Measurements from ENCODE around the gene HIBADH. TPM values are rescaled to one million over a fixed set of nuclear protein-coding genes. Genes with fewer than 3 reads are reported as not detected.

HIBADH gene
- total and polyA plus RNA-seq, 9 of the 15 experiments (the other 6 are each of a cell fraction or from before 2014, with no cell fraction given): 10.7 to 67.8 (median 36.9) TPM

GRCh38 chr7:27697861-27698430, 35.3 kb upstream of the HIBADH start (continued):
- TF ChIP-seq ATF3 (IDR thresholded peaks at IDR 0.05): peak; percentile 78
- TF ChIP-seq ATF3 (CRISPR knock-in tag; conservative IDR thresholded peaks at IDR 0.05): no peak
- TF ChIP-seq, protein P1, sequence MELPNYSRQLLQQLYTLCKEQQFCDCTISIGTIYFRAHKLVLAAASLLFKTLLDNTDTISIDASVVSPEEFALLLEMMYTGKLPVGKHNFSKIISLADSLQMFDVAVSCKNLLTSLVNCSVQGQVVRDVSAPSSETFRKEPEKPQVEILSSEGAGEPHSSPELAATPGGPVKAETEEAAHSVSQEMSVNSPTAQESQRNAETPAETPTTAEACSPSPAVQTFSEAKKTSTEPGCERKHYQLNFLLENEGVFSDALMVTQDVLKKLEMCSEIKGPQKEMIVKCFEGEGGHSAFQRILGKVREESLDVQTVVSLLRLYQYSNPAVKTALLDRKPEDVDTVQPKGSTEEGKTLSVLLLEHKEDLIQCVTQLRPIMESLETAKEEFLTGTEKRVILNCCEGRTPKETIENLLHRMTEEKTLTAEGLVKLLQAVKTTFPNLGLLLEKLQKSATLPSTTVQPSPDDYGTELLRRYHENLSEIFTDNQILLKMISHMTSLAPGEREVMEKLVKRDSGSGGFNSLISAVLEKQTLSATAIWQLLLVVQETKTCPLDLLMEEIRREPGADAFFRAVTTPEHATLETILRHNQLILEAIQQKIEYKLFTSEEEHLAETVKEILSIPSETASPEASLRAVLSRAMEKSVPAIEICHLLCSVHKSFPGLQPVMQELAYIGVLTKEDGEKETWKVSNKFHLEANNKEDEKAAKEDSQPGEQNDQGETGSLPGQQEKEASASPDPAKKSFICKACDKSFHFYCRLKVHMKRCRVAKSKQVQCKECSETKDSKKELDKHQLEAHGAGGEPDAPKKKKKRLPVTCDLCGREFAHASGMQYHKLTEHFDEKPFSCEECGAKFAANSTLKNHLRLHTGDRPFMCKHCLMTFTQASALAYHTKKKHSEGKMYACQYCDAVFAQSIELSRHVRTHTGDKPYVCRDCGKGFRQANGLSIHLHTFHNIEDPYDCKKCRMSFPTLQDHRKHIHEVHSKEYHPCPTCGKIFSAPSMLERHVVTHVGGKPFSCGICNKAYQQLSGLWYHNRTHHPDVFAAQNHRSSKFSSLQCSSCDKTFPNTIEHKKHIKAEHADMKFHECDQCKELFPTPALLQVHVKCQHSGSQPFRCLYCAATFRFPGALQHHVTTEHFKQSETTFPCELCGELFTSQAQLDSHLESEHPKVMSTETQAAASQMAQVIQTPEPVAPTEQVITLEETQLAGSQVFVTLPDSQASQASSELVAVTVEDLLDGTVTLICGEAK (IDR thresholded peaks at IDR 0.05): 0 out of 2 replicates have a peak, but pooled peaks have one; percentile 24
- TF ChIP-seq, protein P1 (CRISPR knock-in tag; IDR thresholded peaks at IDR 0.05): no peak
- TF ChIP-seq PHF20 (IDR thresholded peaks at IDR 0.05; ENCODE audit: partially characterized antibody): no peak
- TF ChIP-seq PYGO2 (tag; IDR thresholded peaks at IDR 0.05): no peak
- no peak for TF ChIP-seq SNRNP70 (optimal IDR thresholded peaks at IDR 0.05; ENCODE audit: low read depth, low read length)
- no peak for TF ChIP-seq ZNF347 (CRISPR knock-in tag; IDR thresholded peaks at IDR 0.05; ENCODE audit: low read depth)
- peak; percentile 68 for TF ChIP-seq JUND (IDR thresholded peaks at IDR 0.05; ENCODE audit: borderline replicate concordance, low read depth, low read length)
- TF ChIP-seq JUND (tag; IDR thresholded peaks at IDR 0.05; ENCODE audit: borderline replicate concordance, low read depth, low read length): peak; percentile 70; the same call in 2 of the 3 replicates
- TF ChIP-seq SRF (CRISPR knock-in tag; IDR thresholded peaks at IDR 0.05): no peak
- peak in 1 of 2 experiments; percentile 31; a peak in 1 of 4 replicates for TF ChIP-seq RCOR1 (IDR thresholded peaks at IDR 0.05; ENCODE audit: borderline replicate concordance in 1 of 2, low read depth in 2 of 2, low read length in 2 of 2)
- peak; percentile 38 for TF ChIP-seq RBBP5 (IDR thresholded peaks at IDR 0.05; ENCODE audit: borderline replicate concordance, insufficient read depth, low read length, poor library complexity, severe bottlenecking)
- no peak for TF ChIP-seq KLF1 (tag; IDR thresholded peaks at IDR 0.05)
- no peak for TF ChIP-seq BCL6 (CRISPR knock-in tag; IDR thresholded peaks at IDR 0.05)
- TF ChIP-seq HDAC2 (IDR thresholded peaks at IDR 0.05): no peak
- peak; percentile 66 for TF ChIP-seq FOSL1 (tag; conservative IDR thresholded peaks at IDR 0.05)
